WERI-Rb-1 (cell line): Measurements from ENCODE around the gene UBE2QL1.

Experiments used
- DNase-seq: peaks from one replicate; pipeline ENCODE4 v3.0.0-alpha.2; 2020
- H3K27ac ChIP-seq: fragments of 250-450 bp; sonication (Bioruptor Pico); 2 replicates; pipeline ENCODE4 v1.5.1; 2020; ENCODE audit warnings: mild to moderate bottlenecking, moderate library complexity
- H3K27me3 ChIP-seq: fragments of 250-450 bp; sonication (Bioruptor Pico); 2 replicates; pipeline ENCODE4 v1.5.1; 2021; ENCODE audit warnings: mild to moderate bottlenecking, low read depth, moderate library complexity; ENCODE audit not compliant: insufficient read depth, severe bottlenecking
- H3K36me3 ChIP-seq: fragments of 250-450 bp; sonication (Bioruptor Pico); 2 replicates; pipeline ENCODE4 v1.5.1; 2020; ENCODE audit warnings: mild to moderate bottlenecking, moderate library complexity
- H3K4me3 ChIP-seq: 2 replicates; pipeline ENCODE4 v1.5.1; 2011; ENCODE audit warnings: low read depth, mild to moderate bottlenecking, control low read depth, low read length
- H3K9me3 ChIP-seq: fragments of 250-450 bp; sonication (Bioruptor Pico); 2 replicates; pipeline ENCODE4 v1.5.1; 2021; ENCODE audit warnings: mild to moderate bottlenecking, moderate library complexity; ENCODE audit not compliant: severe bottlenecking
- CTCF ChIP-seq: IDR thresholded peaks from 2 replicates; pipeline ENCODE4 v1.5.1; 2011; ENCODE audit warnings: low read depth, mild to moderate bottlenecking, control low read depth, inconsistent platforms, low read length

The UBE2QL1 gene

GRCh38 chr5:6439588-6440550 is 8.8 kb upstream of the UBE2QL1 start:
- no peak for DNase-seq
- no peak overlapping the region for H3K27ac ChIP-seq
- no peak overlapping the region for H3K4me3 ChIP-seq
- H3K36me3 ChIP-seq = no peaks in the 10 kb centered on the region
- no peak for TF ChIP-seq CTCF
- peaks cover 32% of the 10 kb centered on the region for H3K27me3 ChIP-seq
- peaks cover 12% of the 10 kb centered on the region for H3K9me3 ChIP-seq

- H3K9me3 ChIP-seq = peaks cover 12% of the 10 kb centered on the region
Observed at GRCh38 chr5:6442333-6442732, 6.3 kb upstream of the UBE2QL1 start.

GRCh38 chr5:6443326-6443725 is 5.3 kb upstream of the UBE2QL1 start:
- Histone ChIP-seq H3K9me3 (peaks cover 12% of the 10 kb centered on the region), H3K36me3 (no peaks in the 10 kb centered on the region), H3K4me3 (no peak overlapping the region), H3K27me3 (peaks cover 18% of the 10 kb centered on the region), H3K27ac (no peak overlapping the region)
- TF ChIP-seq CTCF = no peak
- DNase-seq = no peak

More at GRCh38 chr5:6442333-6442732, 6.3 kb upstream of the UBE2QL1 start:
- no peaks in the 10 kb centered on the region for H3K36me3 ChIP-seq
- H3K27ac ChIP-seq = no peak overlapping the region
- H3K4me3 ChIP-seq = no peak overlapping the region
- no peak for TF ChIP-seq CTCF
- H3K27me3 ChIP-seq = peaks cover 23% of the 10 kb centered on the region
- no peak for DNase-seq

GRCh38 chr5:6446042-6446441 is 2.6 kb upstream of the UBE2QL1 start:
- TF ChIP-seq CTCF = no peak
- peaks cover 31% of the 10 kb centered on the region for H3K27me3 ChIP-seq
- DNase-seq = no peak
- peaks cover 8% of the 10 kb centered on the region for H3K9me3 ChIP-seq
- H3K4me3 ChIP-seq = no peak overlapping the region
- H3K36me3 ChIP-seq = no peaks in the 10 kb centered on the region
- no peak overlapping the region for H3K27ac ChIP-seq

- H3K9me3 ChIP-seq = peaks cover 8% of the 10 kb centered on the region
- no peak for DNase-seq
- H3K4me3 ChIP-seq = no peak overlapping the region
- no peak overlapping the region for H3K27ac ChIP-seq
- peaks cover 36% of the 10 kb centered on the region for H3K27me3 ChIP-seq
- no peak for TF ChIP-seq CTCF
- no peaks in the 10 kb centered on the region for H3K36me3 ChIP-seq
Observed at GRCh38 chr5:6446626-6447309, 1.9 kb upstream of the UBE2QL1 start.
